ENCODE data around the gene MTHFD1L.
"Not testable (repeated sequence)": the region's sequence is repeated elsewhere in the genome, so short reads cannot be mapped to it uniquely, and the experiment has no call there.

The MTHFD1L gene

GRCh38 chr6:151111670-151112069, 246.2 kb downstream of the MTHFD1L start:
- ATAC-seq (ENCODE audit: low read depth) (no peak), DNase-seq (ENCODE audit: low spot score) (no peak)
- H3K4me3 ChIP-seq (ENCODE audit: severe bottlenecking) = no peak overlapping the region
- no peak overlapping the region for H3K27ac ChIP-seq (ENCODE audit: poor library complexity, severe bottlenecking)
- H3K27me3 ChIP-seq (ENCODE audit: insufficient read depth, poor library complexity, severe bottlenecking) = no peaks in the 10 kb centered on the region
- H3K9me3 ChIP-seq (ENCODE audit: severe bottlenecking) = no peaks in the 10 kb centered on the region
- TF ChIP-seq CTCF (IDR thresholded peaks at IDR 0.05; ENCODE audit: poor library complexity, severe bottlenecking) = no peak
- H3K4me1 ChIP-seq (ENCODE audit: insufficient read depth, poor library complexity, severe bottlenecking) = no peaks in the 10 kb centered on the region
- no peaks in the 10 kb centered on the region for H3K36me3 ChIP-seq (ENCODE audit: low read depth)

GRCh38 chr6:151112130-151112529, 246.6 kb downstream of the MTHFD1L start:
- Histone ChIP-seq H3K27ac (ENCODE audit: poor library complexity, severe bottlenecking) (no peak overlapping the region), H3K4me1 (ENCODE audit: insufficient read depth, poor library complexity, severe bottlenecking) (no peaks in the 10 kb centered on the region), H3K4me3 (ENCODE audit: severe bottlenecking) (no peak overlapping the region), H3K9me3 (ENCODE audit: severe bottlenecking) (no peaks in the 10 kb centered on the region), H3K27me3 (ENCODE audit: insufficient read depth, poor library complexity, severe bottlenecking) (no peaks in the 10 kb centered on the region), H3K36me3 (ENCODE audit: low read depth) (no peaks in the 10 kb centered on the region)
- ATAC-seq (ENCODE audit: low read depth) = no peak
- no peak for DNase-seq (ENCODE audit: low spot score)
- TF ChIP-seq CTCF (IDR thresholded peaks at IDR 0.05; ENCODE audit: poor library complexity, severe bottlenecking) = no peak

GRCh38 chr6:151112884-151113283, 247.4 kb downstream of the MTHFD1L start:
- not testable (repeated sequence) for ATAC-seq (ENCODE audit: low read depth); H3K9me3 ChIP-seq (ENCODE audit: severe bottlenecking); H3K4me3 ChIP-seq (ENCODE audit: severe bottlenecking); DNase-seq (ENCODE audit: low spot score); H3K4me1 ChIP-seq (ENCODE audit: insufficient read depth, poor library complexity, severe bottlenecking); H3K27ac ChIP-seq (ENCODE audit: poor library complexity, severe bottlenecking); H3K36me3 ChIP-seq (ENCODE audit: low read depth); H3K27me3 ChIP-seq (ENCODE audit: insufficient read depth, poor library complexity, severe bottlenecking)

- Histone ChIP-seq H3K27me3 (ENCODE audit: insufficient read depth, poor library complexity, severe bottlenecking) (no peaks in the 10 kb centered on the region), H3K27ac (ENCODE audit: poor library complexity, severe bottlenecking) (no peak overlapping the region), H3K36me3 (ENCODE audit: low read depth) (no peaks in the 10 kb centered on the region), H3K9me3 (ENCODE audit: severe bottlenecking) (no peaks in the 10 kb centered on the region), H3K4me3 (ENCODE audit: severe bottlenecking) (no peak overlapping the region), H3K4me1 (ENCODE audit: insufficient read depth, poor library complexity, severe bottlenecking) (no peaks in the 10 kb centered on the region)
- no peak for ATAC-seq (ENCODE audit: low read depth)
- no peak for DNase-seq (ENCODE audit: low spot score)
- no peak for TF ChIP-seq CTCF (IDR thresholded peaks at IDR 0.05; ENCODE audit: poor library complexity, severe bottlenecking)
Measured at GRCh38 chr6:151113641-151114040, 248.1 kb downstream of the MTHFD1L start.

- Histone ChIP-seq H3K27ac (ENCODE audit: poor library complexity, severe bottlenecking) (no peak overlapping the region), H3K36me3 (ENCODE audit: low read depth) (no peaks in the 10 kb centered on the region), H3K4me3 (ENCODE audit: severe bottlenecking) (no peak overlapping the region), H3K4me1 (ENCODE audit: insufficient read depth, poor library complexity, severe bottlenecking) (no peaks in the 10 kb centered on the region), H3K27me3 (ENCODE audit: insufficient read depth, poor library complexity, severe bottlenecking) (no peaks in the 10 kb centered on the region), H3K9me3 (ENCODE audit: severe bottlenecking) (no peaks in the 10 kb centered on the region)
- no peak for ATAC-seq (ENCODE audit: low read depth)
- DNase-seq (ENCODE audit: low spot score) = no peak
- TF ChIP-seq CTCF (IDR thresholded peaks at IDR 0.05; ENCODE audit: poor library complexity, severe bottlenecking) = no peak
Measured at GRCh38 chr6:151118461-151119123, 253.1 kb downstream of the MTHFD1L start.
